HCT116 (cell line): ENCODE data around the gene KRTAP12-1. TPM values are rescaled to one million over a fixed set of nuclear protein-coding genes. Genes with fewer than 3 reads are reported as not detected.

Experiments
- ATAC-seq: fragments of 200-7000 bp; cut with Tn5 transposase; 2 replicates; pipeline ENCODE4 v1.9.1; 2020; ENCODE audit warnings: mild to moderate bottlenecking, moderate library complexity
- BruUV-seq: library from RNA; stranded (reverse); fragments of 400-500 nt; replicated peaks from 2 replicates; lab custom pipeline; 2021; lab: Mats Ljungman, UMichigan
- CTCF ChIA-PET: fragments of 300-600 bp; sonication (Branson Sonifier 250); formaldehyde crosslinking; loops from one replicate; lab custom pipeline; 2021; ENCODE audit warnings: antibody characterized with exemption; lab: Charles Lee
- POLR2A ChIA-PET: fragments of 300-600, 350-600 bp; sonication (Branson Sonifier 250); formaldehyde crosslinking; loops from one replicate; lab custom pipeline; 2021; ENCODE audit warnings: antibody characterized with exemption; lab: Charles Lee
- RAD21 ChIA-PET, 2 experiments: fragments of 300-600 bp; sonication (Branson Sonifier 250); formaldehyde crosslinking; loops; one replicate each; lab custom pipeline; 2023; ENCODE audit warnings: low total read pairs in 2 of 2; ENCODE audit not compliant: uncharacterized antibody in 2 of 2, unreplicated experiment in 2 of 2, low non-redundant PET in 1 of 2; lab: Charles Lee
- DNase-seq: peaks from one replicate; pipeline ENCODE4 v3.0.0-alpha.2; 2010; ENCODE audit warnings: low read depth, low spot score
- H2AFZ ChIP-seq: fragments of 200-600 bp; shearing (Covaris generic), sonication (generic); 2 replicates; pipeline ENCODE4 v1.6.1; 2017; ENCODE audit warnings: low read depth, mixed run types, mixed read lengths, antibody characterized with exemption, low read length; ENCODE audit not compliant: poor library complexity, severe bottlenecking
- H3K27ac ChIP-seq: 2 replicates; pipeline ENCODE4 v1.5.1; 2012; ENCODE audit warnings: low read depth, low read length
- H3K27me3 ChIP-seq: fragments of 200-600 bp; sonication (generic); 2 replicates; pipeline ENCODE4 v1.6.1; 2016; ENCODE audit warnings: mixed run types, low read length, mixed read lengths; ENCODE audit not compliant: insufficient read depth
- H3K36me3 ChIP-seq, 2 experiments: fragments of 200-500 bp in 1 of 2; fragments of 200-600 bp in 1 of 2; sonication (Bioruptor generic) in 1 of 2; sonication (generic) in 1 of 2; 2 replicates each; pipeline versions ENCODE4 v1.5.1 to v1.6.1; 2014 to 2016; ENCODE audit warnings: low read length in 2 of 2, inconsistent platforms in 1 of 2, mixed read lengths in 1 of 2, mixed run types in 1 of 2; ENCODE audit not compliant: insufficient read depth in 2 of 2, control insufficient read depth in 1 of 2
- H3K4me1 ChIP-seq, 2 experiments: fragments of 200-600 bp in 1 of 2; sonication (generic) in 1 of 2; 2 replicates each; pipeline versions ENCODE4 v1.5.1 to v1.6.1; 2012 to 2017; ENCODE audit warnings: low read length in 2 of 2, inconsistent platforms in 1 of 2, mild to moderate bottlenecking in 1 of 2, mixed read lengths in 1 of 2, mixed run types in 1 of 2, moderate library complexity in 1 of 2; ENCODE audit not compliant: insufficient read depth in 2 of 2, control insufficient read depth in 1 of 2
- H3K4me2 ChIP-seq: fragments of 200-600 bp; sonication (generic); 2 replicates; pipeline ENCODE4 v1.6.1; 2017; ENCODE audit warnings: mixed run types, low read length, mixed read lengths
- H3K4me3 ChIP-seq, 2 experiments: fragments of 200-600 bp in 1 of 2; sonication (generic) in 1 of 2; replicated peaks in 1 of 2; 2 replicates each; pipeline ENCODE4 v1.5.1; 2011 to 2016; ENCODE audit warnings: low read length in 2 of 2, control low read depth in 1 of 2, low read depth in 1 of 2, mild to moderate bottlenecking in 1 of 2, mixed read lengths in 1 of 2, mixed run types in 1 of 2
- H3K79me2 ChIP-seq: fragments of 200-600 bp; sonication (generic); 2 replicates; pipeline ENCODE4 v1.6.1; 2017; ENCODE audit warnings: mild to moderate bottlenecking, mixed run types, low read length, moderate library complexity, mixed read lengths; ENCODE audit not compliant: insufficient read depth
- H3K9ac ChIP-seq: fragments of 200-600 bp; sonication (generic); 2 replicates; pipeline ENCODE4 v1.6.1; 2016; ENCODE audit warnings: low read length, mixed read lengths
- H3K9me2 ChIP-seq: fragments of 200-600 bp; sonication (generic), shearing (Covaris generic); 2 replicates; pipeline ENCODE4 v1.6.1; 2017; ENCODE audit warnings: mixed run types, mild to moderate bottlenecking, moderate library complexity; ENCODE audit not compliant: insufficient read depth
- H3K9me3 ChIP-seq, 2 experiments: fragments of 200-500 bp in 1 of 2; fragments of 200-600 bp in 1 of 2; sonication (Bioruptor generic) in 1 of 2; sonication (generic) in 1 of 2; 2 replicates each; pipeline ENCODE4 v1.6.1; 2014 to 2017; ENCODE audit warnings: low read length in 2 of 2, mixed read lengths in 2 of 2, inconsistent platforms in 1 of 2, low read depth in 1 of 2, mild to moderate bottlenecking in 1 of 2, mixed run types in 1 of 2, moderate library complexity in 1 of 2; ENCODE audit not compliant: control insufficient read depth in 1 of 2, insufficient read depth in 1 of 2
- H4K20me1 ChIP-seq: fragments of 200-600 bp; sonication (generic), shearing (Covaris generic); 2 replicates; pipeline ENCODE4 v1.6.1; 2017; ENCODE audit warnings: mixed run types, mild to moderate bottlenecking, moderate library complexity; ENCODE audit not compliant: insufficient read depth
- CBX3 ChIP-seq: IDR thresholded peaks from 2 replicates; pipeline ENCODE4 v1.6.1; 2012; ENCODE audit warnings: low read depth
- ELF1 ChIP-seq: IDR thresholded peaks from 2 replicates; pipeline ENCODE4 v1.6.1; 2012; ENCODE audit warnings: low read depth, borderline replicate concordance
- EZH2 ChIP-seq: fragments of 200-600 bp; sonication (generic); IDR thresholded peaks from 2 replicates; pipeline ENCODE4 v1.6.1; 2017; ENCODE audit warnings: antibody characterized with exemption, mixed run types
- FOSL1 ChIP-seq: IDR thresholded peaks from 2 replicates; pipeline ENCODE4 v1.6.1; 2012; ENCODE audit warnings: low read depth
- POLR2AphosphoS5 ChIP-seq: IDR thresholded peaks from 2 replicates; pipeline ENCODE4 v1.6.1; 2011; ENCODE audit warnings: mild to moderate bottlenecking, low read depth, low read length, moderate library complexity
- SIN3A ChIP-seq: IDR thresholded peaks from 2 replicates; pipeline ENCODE4 v1.6.1; 2012; ENCODE audit warnings: low read depth
- SP1 ChIP-seq: IDR thresholded peaks from 2 replicates; pipeline ENCODE4 v1.6.1; 2012; ENCODE audit warnings: low read depth
- SRF ChIP-seq: IDR thresholded peaks from 2 replicates; pipeline ENCODE4 v1.6.1; 2012; ENCODE audit warnings: low read depth
- YY1 ChIP-seq: IDR thresholded peaks from 2 replicates; pipeline ENCODE4 v1.6.1; 2011; ENCODE audit warnings: low read length, low read depth, moderate library complexity, mild to moderate bottlenecking; ENCODE audit not compliant: insufficient replicate concordance; ENCODE audit errors: extremely low read depth
- ZFX ChIP-seq: fragments of 450-650 bp; IDR thresholded peaks from 2 replicates; pipeline ENCODE4 v1.6.1; 2017
- intact Hi-C: fragments of 100-400 bp; cut with micrococcal nuclease; formaldehyde crosslinking; loops from 2 replicates; pipeline ENCODE4 v1.10.0; 2022
- total RNA-seq: library from RNA; stranded (reverse); gene quantifications from one replicate; pipeline ENCODE4 v1.2.1, GENCODE V29; 2021; ENCODE audit not compliant: unreplicated experiment
- TF ChIP-seq, protein P1 (sequence below), 3 experiments: fragments of 200-600 bp in 1 of 3; sonication (generic) in 1 of 3; IDR thresholded peaks in 2 of 3; conservative IDR thresholded peaks in 1 of 3; 2 replicates each; pipeline ENCODE4 v1.5.1; 2012 to 2017; ENCODE audit warnings: low read depth in 2 of 3, low read length in 2 of 3, antibody characterized with exemption in 1 of 3, borderline replicate concordance in 1 of 3, control low read depth in 1 of 3, mild to moderate bottlenecking in 1 of 3, mixed read lengths in 1 of 3, mixed run types in 1 of 3, moderate library complexity in 1 of 3; ENCODE audit not compliant: insufficient read depth in 1 of 3
- TF ChIP-seq, protein P2 (sequence below): IDR thresholded peaks from 2 replicates; pipeline ENCODE4 v1.6.1; 2012
- TF ChIP-seq, protein P3 (sequence below): IDR thresholded peaks from 2 replicates; pipeline ENCODE4 v1.6.1; 2012; ENCODE audit warnings: low read depth

KRTAP12-1 gene
- total RNA-seq, 1 experiment from 2014 or later: not detected

DNA sequence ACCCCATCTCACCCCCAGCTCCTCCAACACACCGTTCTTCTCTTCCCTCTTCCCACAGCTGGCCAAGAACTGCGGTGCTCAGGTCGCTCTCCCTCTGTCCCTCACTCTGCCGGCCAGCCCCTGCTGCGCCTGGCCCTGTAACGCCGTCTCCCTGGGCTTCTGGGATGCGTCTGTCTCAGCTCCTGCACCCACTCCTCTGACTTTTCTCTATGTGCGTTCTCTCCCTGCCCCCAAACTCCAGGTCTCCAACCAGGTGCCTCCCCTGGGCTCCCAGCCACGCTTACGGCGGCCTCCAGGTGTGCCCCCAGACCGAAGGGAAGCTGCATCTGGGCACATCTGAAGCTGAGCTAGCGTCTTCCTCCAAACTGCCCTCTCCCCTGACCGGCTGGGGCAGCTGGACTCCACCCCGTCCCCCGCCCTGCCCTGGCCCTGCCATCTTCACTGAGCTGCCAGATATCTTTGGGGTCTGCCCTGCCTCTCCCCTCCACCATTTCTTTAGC is 17.6 kb upstream of the KRTAP12-1 start:
- H3K4me3 ChIP-seq: no peak overlapping the region
- H3K4me1 ChIP-seq: no peaks in the 10 kb centered on the region
- H3K9me2 ChIP-seq: no peaks in the 10 kb centered on the region
- no peak overlapping the region for H3K9ac ChIP-seq
- no peak overlapping the region for H3K27ac ChIP-seq
- H3K4me2 ChIP-seq: no peak overlapping the region
- no TSS peak for BruUV-seq
- CTCF ChIA-PET: no interaction called here
- no peaks in the 10 kb centered on the region for H3K36me3 ChIP-seq
- no peaks in the 10 kb centered on the region for H3K9me3 ChIP-seq
- peaks cover 10% of the 10 kb centered on the region; the same call in 1 of the 2 replicates for H3K27me3 ChIP-seq
- POLR2A ChIA-PET: no interaction called here
- RAD21 ChIA-PET: no interaction called here
- H4K20me1 ChIP-seq: no peaks in the 10 kb centered on the region
- intact Hi-C loops: no loop called here
- H3K79me2 ChIP-seq: no peaks in the 10 kb centered on the region
- no peak overlapping the region for H2AFZ ChIP-seq
- no peak; the same call in 1 of the 2 replicates for ATAC-seq
- DNase-seq: no peak
- TF ChIP-seq SP1 (no peak), POLR2AphosphoS5 (no peak)

DNA sequence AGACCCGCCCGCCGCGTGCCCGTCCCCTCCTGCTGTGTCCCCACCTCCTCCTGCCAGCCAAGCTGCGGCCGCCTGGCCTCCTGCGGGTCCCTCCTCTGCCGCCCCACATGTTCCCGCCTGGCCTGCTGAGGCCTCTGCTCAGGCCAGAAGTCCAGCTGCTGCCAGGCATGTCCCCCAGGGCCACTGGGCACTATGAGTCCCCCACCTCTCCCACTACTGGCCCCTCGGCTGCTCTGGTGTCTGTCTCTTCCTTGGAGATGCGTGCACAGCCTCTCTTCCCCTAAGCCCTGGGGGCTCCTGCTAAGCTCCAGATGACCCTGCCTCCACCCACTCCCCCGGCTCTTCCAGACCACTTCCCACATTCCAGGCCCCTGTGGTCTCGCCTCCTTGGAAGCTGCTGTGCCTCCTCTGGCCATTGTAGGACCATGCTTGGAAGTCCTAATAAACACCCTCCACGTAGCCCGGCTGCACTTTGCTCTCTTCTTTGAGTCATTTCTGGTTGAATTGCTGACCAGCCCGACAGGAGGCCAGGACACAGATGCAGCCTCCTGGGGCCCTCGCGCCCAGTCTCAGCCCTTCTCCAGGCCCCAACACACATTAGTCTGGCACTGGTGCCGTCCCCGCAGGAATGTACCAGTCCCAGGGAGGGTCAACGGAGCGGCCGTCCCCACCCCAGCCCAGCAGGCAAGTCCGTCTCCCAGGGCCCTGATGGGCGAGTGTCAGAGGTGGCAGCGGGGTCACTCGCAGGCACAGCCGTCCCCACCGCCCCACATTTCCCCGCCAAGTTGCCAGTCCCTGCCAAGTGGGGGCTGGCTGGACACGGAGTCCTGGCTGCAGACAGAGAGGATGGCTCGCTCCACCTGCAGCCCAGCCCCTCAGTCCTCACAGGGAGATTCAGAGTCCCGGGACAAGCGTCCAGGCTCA is 16.1 kb upstream of the KRTAP12-1 start:
- no peak overlapping the region for H2AFZ ChIP-seq
- H3K79me2 ChIP-seq: no peaks in the 10 kb centered on the region
- ChIA-PET CTCF (no interaction called here), RAD21 (no interaction called here), POLR2A (no interaction called here)
- intact Hi-C loops: no loop called here
- H3K9ac ChIP-seq: no peak overlapping the region
- no peak overlapping the region for H3K4me2 ChIP-seq
- H4K20me1 ChIP-seq: no peaks in the 10 kb centered on the region
- H3K27me3 ChIP-seq: peaks cover 10% of the 10 kb centered on the region; the same call in 1 of the 2 replicates
- H3K27ac ChIP-seq: no peak overlapping the region
- no peaks in the 10 kb centered on the region for H3K4me1 ChIP-seq
- no peak for ATAC-seq
- H3K4me3 ChIP-seq: no peak overlapping the region
- H3K9me2 ChIP-seq: no peaks in the 10 kb centered on the region
- DNase-seq: no peak
- peaks cover 4 to 10% of the 10 kb centered on the region in 2 experiments; a peak in 1 of 4 replicates for H3K9me3 ChIP-seq
- BruUV-seq: no TSS peak
- H3K36me3 ChIP-seq: no peaks in the 10 kb centered on the region
- TF ChIP-seq FOSL1: no peak
- TF ChIP-seq, protein P1, sequence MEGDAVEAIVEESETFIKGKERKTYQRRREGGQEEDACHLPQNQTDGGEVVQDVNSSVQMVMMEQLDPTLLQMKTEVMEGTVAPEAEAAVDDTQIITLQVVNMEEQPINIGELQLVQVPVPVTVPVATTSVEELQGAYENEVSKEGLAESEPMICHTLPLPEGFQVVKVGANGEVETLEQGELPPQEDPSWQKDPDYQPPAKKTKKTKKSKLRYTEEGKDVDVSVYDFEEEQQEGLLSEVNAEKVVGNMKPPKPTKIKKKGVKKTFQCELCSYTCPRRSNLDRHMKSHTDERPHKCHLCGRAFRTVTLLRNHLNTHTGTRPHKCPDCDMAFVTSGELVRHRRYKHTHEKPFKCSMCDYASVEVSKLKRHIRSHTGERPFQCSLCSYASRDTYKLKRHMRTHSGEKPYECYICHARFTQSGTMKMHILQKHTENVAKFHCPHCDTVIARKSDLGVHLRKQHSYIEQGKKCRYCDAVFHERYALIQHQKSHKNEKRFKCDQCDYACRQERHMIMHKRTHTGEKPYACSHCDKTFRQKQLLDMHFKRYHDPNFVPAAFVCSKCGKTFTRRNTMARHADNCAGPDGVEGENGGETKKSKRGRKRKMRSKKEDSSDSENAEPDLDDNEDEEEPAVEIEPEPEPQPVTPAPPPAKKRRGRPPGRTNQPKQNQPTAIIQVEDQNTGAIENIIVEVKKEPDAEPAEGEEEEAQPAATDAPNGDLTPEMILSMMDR (IDR thresholded peaks at IDR 0.05 in 2 of 3, conservative IDR thresholded peaks at IDR 0.05 in 1 of 3; ENCODE audit: borderline replicate concordance in 1 of 3, insufficient read depth in 1 of 3, low read depth in 2 of 3, low read length in 2 of 3): no peak
- TF ChIP-seq ELF1: no peak
- TF ChIP-seq, protein P2, sequence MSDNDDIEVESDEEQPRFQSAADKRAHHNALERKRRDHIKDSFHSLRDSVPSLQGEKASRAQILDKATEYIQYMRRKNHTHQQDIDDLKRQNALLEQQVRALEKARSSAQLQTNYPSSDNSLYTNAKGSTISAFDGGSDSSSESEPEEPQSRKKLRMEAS: no peak
- TF ChIP-seq SRF: no peak
- no peak for TF ChIP-seq SIN3A
- TF ChIP-seq YY1: no peak
- TF ChIP-seq EZH2: no peak
- TF ChIP-seq ZFX: no peak
- TF ChIP-seq CBX3: no peak
- TF ChIP-seq, protein P3, sequence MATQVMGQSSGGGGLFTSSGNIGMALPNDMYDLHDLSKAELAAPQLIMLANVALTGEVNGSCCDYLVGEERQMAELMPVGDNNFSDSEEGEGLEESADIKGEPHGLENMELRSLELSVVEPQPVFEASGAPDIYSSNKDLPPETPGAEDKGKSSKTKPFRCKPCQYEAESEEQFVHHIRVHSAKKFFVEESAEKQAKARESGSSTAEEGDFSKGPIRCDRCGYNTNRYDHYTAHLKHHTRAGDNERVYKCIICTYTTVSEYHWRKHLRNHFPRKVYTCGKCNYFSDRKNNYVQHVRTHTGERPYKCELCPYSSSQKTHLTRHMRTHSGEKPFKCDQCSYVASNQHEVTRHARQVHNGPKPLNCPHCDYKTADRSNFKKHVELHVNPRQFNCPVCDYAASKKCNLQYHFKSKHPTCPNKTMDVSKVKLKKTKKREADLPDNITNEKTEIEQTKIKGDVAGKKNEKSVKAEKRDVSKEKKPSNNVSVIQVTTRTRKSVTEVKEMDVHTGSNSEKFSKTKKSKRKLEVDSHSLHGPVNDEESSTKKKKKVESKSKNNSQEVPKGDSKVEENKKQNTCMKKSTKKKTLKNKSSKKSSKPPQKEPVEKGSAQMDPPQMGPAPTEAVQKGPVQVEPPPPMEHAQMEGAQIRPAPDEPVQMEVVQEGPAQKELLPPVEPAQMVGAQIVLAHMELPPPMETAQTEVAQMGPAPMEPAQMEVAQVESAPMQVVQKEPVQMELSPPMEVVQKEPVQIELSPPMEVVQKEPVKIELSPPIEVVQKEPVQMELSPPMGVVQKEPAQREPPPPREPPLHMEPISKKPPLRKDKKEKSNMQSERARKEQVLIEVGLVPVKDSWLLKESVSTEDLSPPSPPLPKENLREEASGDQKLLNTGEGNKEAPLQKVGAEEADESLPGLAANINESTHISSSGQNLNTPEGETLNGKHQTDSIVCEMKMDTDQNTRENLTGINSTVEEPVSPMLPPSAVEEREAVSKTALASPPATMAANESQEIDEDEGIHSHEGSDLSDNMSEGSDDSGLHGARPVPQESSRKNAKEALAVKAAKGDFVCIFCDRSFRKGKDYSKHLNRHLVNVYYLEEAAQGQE: no peak
